K562 (cell line): ENCODE data around the gene EXD2. TPM values are rescaled to one million over a fixed set of nuclear protein-coding genes. Genes with fewer than 3 reads are reported as not detected.

Experiments used
- ATAC-seq: fragments of 200-7000 bp; cut with Tn5 transposase; 3 replicates; pipeline ENCODE4 v1.9.1; 2020; ENCODE audit warnings: moderate library complexity
- BruUV-seq: library from RNA; stranded (reverse); fragments of 400-500 nt; replicated peaks from 2 replicates; lab custom pipeline; 2021; lab: Mats Ljungman, UMichigan
- CTCF ChIA-PET: fragments of 300-600 bp; formaldehyde crosslinking; extraction: SDS; loops from one replicate; lab custom pipeline; 2021; ENCODE audit warnings: low intra/inter-chr PET ratio; lab: Yijun Ruan, JAX
- POLR2A ChIA-PET: fragments of 300-600, 350-650 bp; sonication (Branson Sonifier 250); formaldehyde crosslinking; extraction: SDS; loops from one replicate; lab custom pipeline; 2021; ENCODE audit warnings: antibody characterized with exemption, inconsistent platforms; lab: Yijun Ruan, JAX
- DNase-seq, 4 experiments: peaks; one replicate each; pipeline versions ENCODE4 v3.0.0 to v3.0.0-alpha.2; 2011 to 2018; ENCODE audit warnings: low spot score in 3 of 4, mixed read lengths in 3 of 4; ENCODE audit errors: extremely low read depth in 1 of 4
- FAIRE-seq: peaks from 2 replicates; lab custom pipeline; 2011; peaks lifted over from hg19 to GRCh38; lab: Jason Lieb, UNC
- H2AFZ ChIP-seq: 2 replicates; pipeline ENCODE4 v1.6.0; 2011; ENCODE audit warnings: low read depth, low read length, control low read depth, inconsistent platforms
- H3K27ac ChIP-seq: fragments of 200-600 bp; 3 replicates; pipeline ENCODE4 v1.8.0; 2011; ENCODE audit warnings: low read depth, mild to moderate bottlenecking, control low read depth, inconsistent platforms, low read length, moderate library complexity, mixed read lengths; ENCODE audit errors: extremely low read depth
- H3K27me3 ChIP-seq, 2 experiments: fragments of 300-600 bp in 1 of 2; 2 replicates in 1 of 2; 3 replicates in 1 of 2; pipeline versions ENCODE4 v1.6.0 to v1.8.0; 2011; ENCODE audit warnings: inconsistent platforms in 2 of 2, low read length in 2 of 2, mild to moderate bottlenecking in 1 of 2, mixed read lengths in 1 of 2, moderate library complexity in 1 of 2; ENCODE audit not compliant: control insufficient read depth in 2 of 2, insufficient read depth in 2 of 2
- H3K36me3 ChIP-seq: fragments of 300-600 bp; 3 replicates; pipeline ENCODE4 v1.8.0; 2011; ENCODE audit warnings: mild to moderate bottlenecking, low read length, inconsistent platforms; ENCODE audit not compliant: control insufficient read depth, insufficient read depth
- H3K4me1 ChIP-seq, 2 experiments: fragments of 200-600 bp in 1 of 2; replicated peaks in 1 of 2; 2 replicates in 1 of 2; 3 replicates in 1 of 2; pipeline versions ENCODE4 v1.5.1 to v1.8.0; 2011; ENCODE audit warnings: inconsistent platforms in 2 of 2, low read length in 2 of 2, mild to moderate bottlenecking in 1 of 2, mixed read lengths in 1 of 2, moderate library complexity in 1 of 2; ENCODE audit not compliant: control insufficient read depth in 2 of 2, insufficient read depth in 2 of 2
- H3K4me2 ChIP-seq: 2 replicates; pipeline ENCODE4 v1.6.1; 2011; ENCODE audit warnings: low read length, control low read depth, inconsistent platforms, mixed read lengths; ENCODE audit not compliant: insufficient read depth
- H3K4me3 ChIP-seq: fragments of 200-600 bp; sonication (generic), shearing (Covaris generic); 2 replicates; pipeline ENCODE4 v1.5.1; 2016; ENCODE audit warnings: control low read depth, inconsistent platforms
- H3K79me2 ChIP-seq: fragments of 200-600 bp; 3 replicates; pipeline ENCODE4 v1.8.0; 2011; ENCODE audit warnings: low read length, inconsistent platforms; ENCODE audit not compliant: control insufficient read depth, insufficient read depth
- H3K9ac ChIP-seq, 2 experiments: 2 replicates each; pipeline versions ENCODE4 v1.6.0 to v1.6.1; 2011; ENCODE audit warnings: low read depth in 2 of 2, low read length in 2 of 2, control low read depth in 1 of 2, inconsistent platforms in 1 of 2, mild to moderate bottlenecking in 1 of 2, mixed read lengths in 1 of 2; ENCODE audit not compliant: insufficient read depth in 1 of 2
- H3K9me1 ChIP-seq: one replicate; pipeline ENCODE4 v1.6.0; 2011; ENCODE audit warnings: inconsistent platforms, mild to moderate bottlenecking, low read length, moderate library complexity; ENCODE audit not compliant: control insufficient read depth, insufficient read depth
- H3K9me3 ChIP-seq: replicated peaks from 2 replicates; pipeline ENCODE4 v1.5.1; 2011; ENCODE audit warnings: low read depth, low read length, inconsistent platforms; ENCODE audit not compliant: control insufficient read depth, insufficient read depth
- H4K20me1 ChIP-seq: replicated peaks from 2 replicates; pipeline ENCODE4 v1.6.1; 2011; ENCODE audit warnings: low read length, inconsistent platforms, mixed read lengths; ENCODE audit not compliant: control insufficient read depth, insufficient read depth
- CEBPG ChIP-seq, 3 experiments: fragments of 200-800 bp in 1 of 3; sonication (Bioruptor generic) in 1 of 3; sonication (generic) in 1 of 3; formaldehyde crosslinking in 1 of 3; IDR thresholded peaks in 2 of 3; conservative IDR thresholded peaks in 1 of 3; 2 replicates each; pipeline versions ENCODE4 v1.6.1 to v1.8.0; 2016 to 2022; ENCODE audit warnings: missing compliant biosample characterization in 2 of 3, missing genetic modification characterization in 2 of 3, mild to moderate bottlenecking in 1 of 3, missing genetic modification reagents in 1 of 3
- DACH1 ChIP-seq: fragments of 450-650 bp; IDR thresholded peaks from 2 replicates; pipeline ENCODE4 v1.6.1; 2018; ENCODE audit not compliant: partially characterized antibody
- NCOA6 ChIP-seq: fragments of 450-650 bp; IDR thresholded peaks from 2 replicates; pipeline ENCODE4 v1.6.1; 2017; ENCODE audit warnings: mild to moderate bottlenecking
- ZBTB8A ChIP-seq: fragments of 450-650 bp; IDR thresholded peaks from 2 replicates; pipeline ENCODE4 v1.6.1; 2018; ENCODE audit warnings: mild to moderate bottlenecking, moderate library complexity; ENCODE audit not compliant: partially characterized antibody
- ZNF445 ChIP-seq: fragments of 250-450 bp; sonication (Bioruptor Pico); IDR thresholded peaks from 2 replicates; pipeline ENCODE4 v1.4.0; 2020; ENCODE audit warnings: low read depth, mild to moderate bottlenecking, moderate library complexity
- ZNF507 ChIP-seq: conservative IDR thresholded peaks from 2 replicates; pipeline ENCODE4 v1.6.1; 2017; ENCODE audit warnings: missing genetic modification characterization, missing compliant biosample characterization
- WGBS: fragments of 100-300 bp; shearing (Covaris generic); methylation state at CpG from one replicate; pipeline ENCODE4 v1.1.6; 2016; ENCODE audit warnings: low coverage, mixed read lengths; ENCODE audit not compliant: insufficient coverage; ENCODE audit errors: missing lambda C conversion rate; 5-methylcytosine and 5-hydroxymethylcytosine counted together
- in situ Hi-C: fragments of 300-500 bp; cut with MboI; formaldehyde crosslinking; loops from 4 replicates; pipeline ENCODE4 v1.15.0; 2018; ENCODE audit warnings: inconsistent platforms, mixed read lengths
- intact Hi-C: fragments of 100-400 bp; cut with micrococcal nuclease; formaldehyde crosslinking; loops from 2 replicates; pipeline ENCODE4 v1.14.2; 2022
- polyA plus RNA-seq, 8 experiments: library from polyadenylated mRNA; depleted of rRNA in 4 of 8; stranded (reverse) in 5 of 8; unstranded in 3 of 8; fragments of >200 nt; fragmentation: Nextera tagmentation in 2 of 8; fragmentation: Illumina TruSeq in 1 of 8; extraction: Ambion mirVana in 2 of 8; extraction: Trizol in 1 of 8; gene quantifications; 2 replicates each; pipeline versions ENCODE4 v1.2.1 to v1.2.3, GENCODE V29; 2011 to 2014; ENCODE audit warnings: inconsistent platforms in 1 of 8, missing spikeins in 1 of 8
- total RNA-seq, 7 experiments: library from RNA; depleted of rRNA in 6 of 7; stranded (reverse); fragments of >200 nt in 6 of 7; fragmentation: Illumina TruSeq in 2 of 7; extraction: Trizol in 2 of 7; gene quantifications; 2 replicates each; pipeline versions ENCODE4 v1.2.1 to v1.2.3, GENCODE V29; 2011 to 2021; ENCODE audit warnings: low replicate concordance in 1 of 7
- TF ChIP-seq, protein P1 (sequence below), 2 experiments: IDR thresholded peaks in 1 of 2; conservative IDR thresholded peaks in 1 of 2; 2 replicates each; pipeline ENCODE4 v1.6.1; 2016; ENCODE audit warnings: low read depth in 2 of 2, mild to moderate bottlenecking in 1 of 2, missing compliant biosample characterization in 1 of 2, missing genetic modification characterization in 1 of 2, moderate library complexity in 1 of 2
- TF ChIP-seq, protein P2 (sequence below), 3 experiments: IDR thresholded peaks in 2 of 3; conservative IDR thresholded peaks in 1 of 3; 2 replicates each; pipeline ENCODE4 v1.5.1; 2011 to 2012; ENCODE audit warnings: low read length in 3 of 3, mild to moderate bottlenecking in 3 of 3, control low read depth in 2 of 3, improper control_type of control experiment in 1 of 3, inconsistent platforms in 1 of 3, low read depth in 1 of 3, mixed read lengths in 1 of 3, moderate library complexity in 1 of 3; ENCODE audit not compliant: insufficient read depth in 2 of 3

EXD2 gene
- total and polyA plus RNA-seq, 9 of the 15 experiments (the other 6 are each of a cell fraction or from before 2014, with no cell fraction given), result 1.6 to 7.5 (median 3.7) TPM

DNA sequence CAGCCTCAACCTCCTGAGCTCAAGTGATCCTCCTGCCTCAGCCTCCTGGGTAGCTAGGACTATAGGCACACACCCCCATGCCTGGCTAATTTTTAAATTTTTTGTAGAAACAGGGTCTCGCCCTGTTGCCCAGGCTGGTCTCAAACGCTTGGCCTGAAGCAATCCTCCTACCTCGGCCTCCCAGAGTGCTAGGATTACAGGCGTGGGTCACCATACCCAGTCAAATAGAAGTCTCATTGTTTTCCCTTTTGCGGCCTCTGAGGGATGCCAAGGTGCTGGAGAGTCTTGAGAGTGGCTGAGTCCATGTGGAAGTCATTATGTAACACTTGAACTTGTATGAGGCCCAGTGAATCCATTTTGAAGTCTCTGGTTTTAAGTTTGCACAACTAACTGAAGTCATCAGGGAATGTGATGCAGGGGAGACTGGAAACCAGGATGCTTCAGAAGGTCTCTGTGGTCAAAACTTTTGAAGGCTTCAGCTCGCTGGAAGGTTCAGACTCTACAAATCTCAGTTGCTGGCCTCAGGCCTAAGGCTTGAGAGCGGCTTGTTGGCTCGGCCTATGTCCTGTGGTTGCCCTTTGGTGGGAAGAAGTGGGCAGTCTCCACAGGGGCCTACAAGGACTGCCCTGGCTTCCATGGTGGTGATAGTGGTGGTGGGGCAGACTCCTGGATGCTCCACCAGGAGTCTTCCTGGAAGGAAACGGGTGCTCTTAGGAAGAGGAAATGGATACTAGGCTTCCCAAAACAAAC, 97.8 kb downstream of the EXD2 start:
- 2% methylated on average over 5 of the region's 9 CpGs for WGBS
- intact Hi-C loops (no loop called here), in situ Hi-C loops (no loop called here)
- CTCF ChIA-PET, result no interaction called here
- H3K36me3 ChIP-seq, result no peaks in the 10 kb centered on the region
- POLR2A ChIA-PET, result no interaction called here
- BruUV-seq, result no TSS peak
- ATAC-seq, result no peak
- H3K79me2 ChIP-seq, result no peaks in the 10 kb centered on the region
- no peak for DNase-seq
- no peak overlapping the region for H2AFZ ChIP-seq
- no peak overlapping the region for H3K27ac ChIP-seq
- no peaks in the 10 kb centered on the region for H4K20me1 ChIP-seq
- no peaks in the 10 kb centered on the region for H3K9me1 ChIP-seq
- H3K9me3 ChIP-seq, result no peaks in the 10 kb centered on the region
- TF ChIP-seq NCOA6 (no peak), ZNF507 (tag) (no peak), ZNF445 (no peak)
- no peak overlapping the region for H3K4me2 ChIP-seq
- no peak overlapping the region for H3K4me3 ChIP-seq
- H3K27me3 ChIP-seq, result peaks cover 5 to 41% of the 10 kb centered on the region in 2 experiments; a peak in 3 of 5 replicates
- no peaks in the 10 kb centered on the region for H3K4me1 ChIP-seq
- no peak for FAIRE-seq
- no peak overlapping the region for H3K9ac ChIP-seq

DNA sequence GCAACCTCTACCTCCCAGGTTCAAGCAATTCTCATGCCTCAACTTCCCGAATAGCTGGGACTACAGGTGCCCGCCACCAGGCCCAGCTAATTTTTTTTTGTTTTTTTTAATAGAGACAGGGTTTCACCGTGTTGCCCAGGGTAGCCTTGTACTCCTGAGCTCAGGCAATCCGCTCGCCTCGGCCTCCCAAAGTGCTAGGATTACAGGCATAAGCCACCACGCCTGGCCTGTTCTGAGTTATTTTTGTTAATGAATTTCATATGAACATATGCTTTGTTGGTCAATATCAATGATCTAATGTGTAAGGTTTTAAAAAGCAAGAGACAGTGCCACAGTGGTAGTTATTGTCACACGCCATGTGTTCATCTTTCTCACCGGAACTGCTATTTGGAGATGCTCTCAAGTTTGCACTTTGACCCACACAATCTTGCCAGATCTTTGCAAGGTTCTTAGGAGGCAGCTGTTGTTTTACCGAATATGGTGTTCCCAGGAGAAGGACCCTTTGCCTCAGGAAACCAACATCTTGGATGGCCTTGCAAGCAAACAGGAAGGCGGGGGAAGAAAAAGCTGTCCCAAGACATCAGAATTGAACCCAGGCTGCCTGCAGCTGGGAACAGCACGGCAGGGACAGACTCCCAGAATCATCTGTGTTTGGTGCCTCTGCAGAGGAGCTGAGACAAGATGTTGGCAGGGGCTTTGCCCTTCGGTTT, 98.7 kb downstream of the EXD2 start:
- DNase-seq (no peak), ATAC-seq (no peak), FAIRE-seq (no peak)
- Histone ChIP-seq H3K79me2 (no peaks in the 10 kb centered on the region), H3K9me3 (no peaks in the 10 kb centered on the region), H3K9ac (no peak overlapping the region), H3K9me1 (no peaks in the 10 kb centered on the region), H2AFZ (no peak overlapping the region), H3K4me1 (no peaks in the 10 kb centered on the region), H4K20me1 (no peaks in the 10 kb centered on the region), H3K36me3 (no peaks in the 10 kb centered on the region), H3K27me3 (peaks cover 5 to 39% of the 10 kb centered on the region in 2 experiments; a peak in 3 of 5 replicates), H3K4me3 (no peak overlapping the region), H3K27ac (no peak overlapping the region), H3K4me2 (no peak overlapping the region)
- ChIA-PET POLR2A (no interaction called here), CTCF (no interaction called here)
- WGBS, result 14% methylated on average over 12 of the region's 13 CpGs
- in situ Hi-C loops, result no loop called here
- BruUV-seq, result no TSS peak
- intact Hi-C loops, result no loop called here
- TF ChIP-seq CEBPG (CRISPR knock-in tag; IDR thresholded peaks at IDR 0.05), result no peak
- TF ChIP-seq CEBPG (tag; conservative IDR thresholded peaks at IDR 0.05 in 1 of 2, IDR thresholded peaks at IDR 0.05 in 1 of 2), result no peak
- TF ChIP-seq, protein P1, sequence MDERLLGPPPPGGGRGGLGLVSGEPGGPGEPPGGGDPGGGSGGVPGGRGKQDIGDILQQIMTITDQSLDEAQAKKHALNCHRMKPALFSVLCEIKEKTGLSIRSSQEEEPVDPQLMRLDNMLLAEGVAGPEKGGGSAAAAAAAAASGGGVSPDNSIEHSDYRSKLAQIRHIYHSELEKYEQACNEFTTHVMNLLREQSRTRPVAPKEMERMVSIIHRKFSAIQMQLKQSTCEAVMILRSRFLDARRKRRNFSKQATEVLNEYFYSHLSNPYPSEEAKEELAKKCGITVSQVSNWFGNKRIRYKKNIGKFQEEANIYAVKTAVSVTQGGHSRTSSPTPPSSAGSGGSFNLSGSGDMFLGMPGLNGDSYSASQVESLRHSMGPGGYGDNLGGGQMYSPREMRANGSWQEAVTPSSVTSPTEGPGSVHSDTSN (CRISPR knock-in tag; IDR thresholded peaks at IDR 0.05; ENCODE audit: low read depth), result no peak
- TF ChIP-seq, protein P1 (tag; conservative IDR thresholded peaks at IDR 0.05; ENCODE audit: low read depth), result no peak
- TF ChIP-seq ZBTB8A, result no peak
- TF ChIP-seq, protein P2, sequence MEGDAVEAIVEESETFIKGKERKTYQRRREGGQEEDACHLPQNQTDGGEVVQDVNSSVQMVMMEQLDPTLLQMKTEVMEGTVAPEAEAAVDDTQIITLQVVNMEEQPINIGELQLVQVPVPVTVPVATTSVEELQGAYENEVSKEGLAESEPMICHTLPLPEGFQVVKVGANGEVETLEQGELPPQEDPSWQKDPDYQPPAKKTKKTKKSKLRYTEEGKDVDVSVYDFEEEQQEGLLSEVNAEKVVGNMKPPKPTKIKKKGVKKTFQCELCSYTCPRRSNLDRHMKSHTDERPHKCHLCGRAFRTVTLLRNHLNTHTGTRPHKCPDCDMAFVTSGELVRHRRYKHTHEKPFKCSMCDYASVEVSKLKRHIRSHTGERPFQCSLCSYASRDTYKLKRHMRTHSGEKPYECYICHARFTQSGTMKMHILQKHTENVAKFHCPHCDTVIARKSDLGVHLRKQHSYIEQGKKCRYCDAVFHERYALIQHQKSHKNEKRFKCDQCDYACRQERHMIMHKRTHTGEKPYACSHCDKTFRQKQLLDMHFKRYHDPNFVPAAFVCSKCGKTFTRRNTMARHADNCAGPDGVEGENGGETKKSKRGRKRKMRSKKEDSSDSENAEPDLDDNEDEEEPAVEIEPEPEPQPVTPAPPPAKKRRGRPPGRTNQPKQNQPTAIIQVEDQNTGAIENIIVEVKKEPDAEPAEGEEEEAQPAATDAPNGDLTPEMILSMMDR (IDR thresholded peaks at IDR 0.05 in 2 of 3, conservative IDR thresholded peaks at IDR 0.05 in 1 of 3; ENCODE audit: insufficient read depth in 2 of 3, low read depth in 1 of 3, low read length in 3 of 3), result no peak
- TF ChIP-seq DACH1, result no peak
